ENCODE measurements around the gene CPXM1. TPM values are rescaled to one million over a fixed set of nuclear protein-coding genes. Genes with fewer than 3 reads are reported as not detected.

The CPXM1 gene
- total RNA-seq (9.3 and 20.3 TPM in 2 replicates), polyA plus RNA-seq (18.9 and 21.3 TPM in 2 replicates), polyA minus RNA-seq (7.7 and 9.8 TPM in 2 replicates), Bru-seq, nascent RNA (percentile 43 among the genes with signal in this experiment), BruChase-seq, experiment 1, labeled RNA remaining after a 6-hour chase (percentile 34 among the genes with signal in this experiment), BruChase-seq, experiment 2, labeled RNA remaining after a 2-hour chase (percentile 36 among the genes with signal in this experiment)
- 9.4 and 13.5 TPM in 2 replicates for polyA plus RNA-seq (2011; cell fraction: cytosol; rRNA removed)
- 28.8 and 35.4 TPM in 2 replicates for polyA plus RNA-seq (2011; cell fraction: nucleus; rRNA removed)
- polyA plus RNA-seq (2012) = 9.6 and 26.4 TPM in 2 replicates
- polyA minus RNA-seq (2011; cell fraction: cytosol; rRNA and poly(A)+ RNA removed) = not detected
- polyA minus RNA-seq (2011; cell fraction: nucleus; rRNA and poly(A)+ RNA removed) = 3.2 and 5.4 TPM in 2 replicates
- long read RNA-seq, transcript CPXM1-201 (14 exons, 2,391 nt) = major isoform, 10 of 17 reads
- long read RNA-seq, partial matches to known transcripts = 3 of 17 reads
- long read RNA-seq, other reads (novel, unspliced or antisense) = 4 of 17 reads

DNA sequence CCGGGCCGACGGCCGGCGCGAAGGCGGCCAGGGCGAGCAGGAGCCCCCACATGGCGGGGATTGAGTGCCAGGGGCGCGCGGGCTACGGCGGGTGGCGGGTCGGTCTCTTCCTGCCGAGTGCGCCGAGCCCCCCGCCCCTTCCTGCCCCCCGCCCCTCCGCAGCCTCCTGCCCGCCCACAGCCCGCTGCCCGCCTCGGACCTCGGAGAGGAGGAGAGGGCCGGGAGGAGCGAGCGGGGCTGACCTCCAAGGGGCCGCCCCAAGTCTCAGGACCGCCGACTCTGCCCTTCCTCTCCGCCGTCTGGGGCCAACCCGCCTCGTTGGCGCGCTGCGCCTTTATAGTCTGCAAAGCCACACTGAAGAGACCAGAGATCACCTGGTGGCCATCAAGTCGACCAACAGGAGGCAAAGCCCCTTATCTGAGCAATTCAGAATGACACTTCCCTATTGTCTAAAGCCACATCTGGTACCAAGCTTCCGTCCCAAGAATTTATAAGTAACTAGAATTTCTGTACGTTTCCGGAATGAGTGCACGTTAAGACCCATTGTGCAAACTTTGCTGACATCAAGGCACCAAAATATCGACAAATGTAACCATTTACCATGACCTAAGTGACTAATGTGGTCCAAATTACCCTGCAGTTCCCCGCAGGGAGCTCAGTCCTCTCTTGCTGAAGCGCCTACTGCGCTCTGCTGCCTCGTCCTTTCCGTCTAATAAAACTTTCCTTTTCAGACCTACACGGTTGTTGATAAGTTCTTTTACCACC, at the start of gene CPXM1:
TSS of gene CPXM1 (minus strand) at position 107 of the 765 bp plus-strand sequence. CDS start at position 52, 55 bp downstream.
- H3K4me1 ChIP-seq (ENCODE audit: control insufficient read depth, extremely low read depth, insufficient read depth, low read length) = peaks cover 6% of the 10 kb centered on the region
- H3K27me3 ChIP-seq (ENCODE audit: control insufficient read depth in 2 of 2, insufficient read depth in 2 of 2, low read length in 2 of 2) = peaks cover 48 to 59% of the 10 kb centered on the region in 2 experiments
- no peaks in the 10 kb centered on the region for H3K79me2 ChIP-seq (ENCODE audit: control insufficient read depth, insufficient read depth, low read length)
- TF ChIP-seq MYC (IDR thresholded peaks at IDR 0.05; ENCODE audit: low read depth, low read length) (no peak), JUN (IDR thresholded peaks at IDR 0.05; ENCODE audit: borderline replicate concordance, insufficient read depth, insufficient read length, low read depth) (peak; percentile 15), CTCF (IDR thresholded peaks at IDR 0.05; ENCODE audit: extremely low read depth in 1 of 2, insufficient read depth in 1 of 2, low read depth in 1 of 2, low read length in 2 of 2) (peak in 1 of 2 donors; percentile 2), GATA2 (IDR thresholded peaks at IDR 0.05; ENCODE audit: insufficient read depth, insufficient read length, low read depth, low read length) (no peak), POLR2A (IDR thresholded peaks at IDR 0.05; ENCODE audit: low read depth, low read length) (no peak), EZH2 (IDR thresholded peaks at IDR 0.05; ENCODE audit: borderline replicate concordance, low read depth, low read length, severe bottlenecking) (peak; percentile 2), POLR2AphosphoS5 (IDR thresholded peaks at IDR 0.05; ENCODE audit: insufficient read depth, low read depth, low read length) (no peak), FOS (IDR thresholded peaks at IDR 0.05; ENCODE audit: borderline replicate concordance, insufficient read depth, low read length) (no peak)
- TF ChIP-seq, protein P1, sequence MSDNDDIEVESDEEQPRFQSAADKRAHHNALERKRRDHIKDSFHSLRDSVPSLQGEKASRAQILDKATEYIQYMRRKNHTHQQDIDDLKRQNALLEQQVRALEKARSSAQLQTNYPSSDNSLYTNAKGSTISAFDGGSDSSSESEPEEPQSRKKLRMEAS (IDR thresholded peaks at IDR 0.05; ENCODE audit: insufficient read depth, insufficient read length) = no peak
- no peaks in the 10 kb centered on the region for H3K9me3 ChIP-seq (replicated peaks; ENCODE audit: control insufficient read depth, insufficient read depth, low read length)
- H3K9ac ChIP-seq (replicated peaks; ENCODE audit: extremely low read depth, insufficient read depth, low read length) = no peak within 1 kb of the TSS
- dilution Hi-C loops (cut with MboI; ENCODE audit: extremely low pct_ligation_motif_present, low sequenced_read_pairs) (no loop called here), intact Hi-C loops (cut with micrococcal nuclease) (no loop called here)
- CTCF ChIA-PET = interaction anchor here (0.7 to 2.6 kb wide), 3 partner anchors 10 to 51 kb away, joined by 3 to 6 read pairs (median 5); no protein-coding TSS in a partner anchor
- peak within 1 kb of the TSS; percentile 62 for H2AFZ ChIP-seq (ENCODE audit: low read depth, low read length)
- no peaks in the 10 kb centered on the region for H3K9me1 ChIP-seq (replicated peaks; ENCODE audit: control insufficient read depth, extremely low read depth, insufficient read depth, low read length)
- peak within 1 kb of the TSS; percentile 33 for H3K4me2 ChIP-seq (ENCODE audit: insufficient read depth, low read length)
- POLR2A ChIA-PET = no interaction called here
- H3K36me3 ChIP-seq (ENCODE audit: control insufficient read depth in 2 of 2, extremely low read depth in 1 of 2, insufficient read depth in 2 of 2, low read length in 2 of 2) = no peaks in the 10 kb centered on the region
- H3K4me3 ChIP-seq (replicated peaks in 1 of 3; ENCODE audit: insufficient read depth in 1 of 3, low read depth in 1 of 3, low read length in 3 of 3) = peak within 1 kb of the TSS in 2 of 3 experiments; percentile 8 to 52
- BruUV-seq (replicated peaks) = no TSS peak
- no peak within 1 kb of the TSS for H3K27ac ChIP-seq (ENCODE audit: insufficient read depth, low read depth, low read length)
- no peaks in the 10 kb centered on the region for H4K20me1 ChIP-seq (replicated peaks; ENCODE audit: control insufficient read depth, extremely low read depth, insufficient read depth, low read length)
- DNase-seq (ENCODE audit: low read depth, low spot score) (peak; percentile 26), FAIRE-seq (no peak)

Data from endothelial cell of umbilical vein (primary cell).